ENCODE results near the gene HELZ. TPM values are rescaled to one million over a fixed set of nuclear protein-coding genes. Genes with fewer than 3 reads are reported as not detected.
"Not testable (repeated sequence)": the region's sequence is repeated elsewhere in the genome, so short reads cannot be mapped to it uniquely, and the experiment has no call there.

Gene HELZ, protein sequence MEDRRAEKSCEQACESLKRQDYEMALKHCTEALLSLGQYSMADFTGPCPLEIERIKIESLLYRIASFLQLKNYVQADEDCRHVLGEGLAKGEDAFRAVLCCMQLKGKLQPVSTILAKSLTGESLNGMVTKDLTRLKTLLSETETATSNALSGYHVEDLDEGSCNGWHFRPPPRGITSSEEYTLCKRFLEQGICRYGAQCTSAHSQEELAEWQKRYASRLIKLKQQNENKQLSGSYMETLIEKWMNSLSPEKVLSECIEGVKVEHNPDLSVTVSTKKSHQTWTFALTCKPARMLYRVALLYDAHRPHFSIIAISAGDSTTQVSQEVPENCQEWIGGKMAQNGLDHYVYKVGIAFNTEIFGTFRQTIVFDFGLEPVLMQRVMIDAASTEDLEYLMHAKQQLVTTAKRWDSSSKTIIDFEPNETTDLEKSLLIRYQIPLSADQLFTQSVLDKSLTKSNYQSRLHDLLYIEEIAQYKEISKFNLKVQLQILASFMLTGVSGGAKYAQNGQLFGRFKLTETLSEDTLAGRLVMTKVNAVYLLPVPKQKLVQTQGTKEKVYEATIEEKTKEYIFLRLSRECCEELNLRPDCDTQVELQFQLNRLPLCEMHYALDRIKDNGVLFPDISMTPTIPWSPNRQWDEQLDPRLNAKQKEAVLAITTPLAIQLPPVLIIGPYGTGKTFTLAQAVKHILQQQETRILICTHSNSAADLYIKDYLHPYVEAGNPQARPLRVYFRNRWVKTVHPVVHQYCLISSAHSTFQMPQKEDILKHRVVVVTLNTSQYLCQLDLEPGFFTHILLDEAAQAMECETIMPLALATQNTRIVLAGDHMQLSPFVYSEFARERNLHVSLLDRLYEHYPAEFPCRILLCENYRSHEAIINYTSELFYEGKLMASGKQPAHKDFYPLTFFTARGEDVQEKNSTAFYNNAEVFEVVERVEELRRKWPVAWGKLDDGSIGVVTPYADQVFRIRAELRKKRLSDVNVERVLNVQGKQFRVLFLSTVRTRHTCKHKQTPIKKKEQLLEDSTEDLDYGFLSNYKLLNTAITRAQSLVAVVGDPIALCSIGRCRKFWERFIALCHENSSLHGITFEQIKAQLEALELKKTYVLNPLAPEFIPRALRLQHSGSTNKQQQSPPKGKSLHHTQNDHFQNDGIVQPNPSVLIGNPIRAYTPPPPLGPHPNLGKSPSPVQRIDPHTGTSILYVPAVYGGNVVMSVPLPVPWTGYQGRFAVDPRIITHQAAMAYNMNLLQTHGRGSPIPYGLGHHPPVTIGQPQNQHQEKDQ (N-terminal part only)
- 10 to 100 TPM; 47.4 to 75.7 TPM for total RNA-seq
- polyA plus RNA-seq = 1 to 10 TPM; 2.8 to 3.5 TPM
- long read RNA-seq, donor 1, transcript HELZ-202 (14 exons, 1,872 nt) = major isoform, 25 of 75 reads
- long read RNA-seq, donor 1, transcript HELZ-212 (7 exons, 1,101 nt) = minor isoform, 10 of 75 reads
- long read RNA-seq, donor 1, partial matches to known transcripts = 23 of 75 reads
- long read RNA-seq, donor 1, other reads (novel, unspliced or antisense) = 17 of 75 reads
- long read RNA-seq, donor 2, partial matches to known transcripts = 9 of 23 reads
- long read RNA-seq, donor 2, other reads (novel, unspliced or antisense) = 9 of 23 reads

DNA sequence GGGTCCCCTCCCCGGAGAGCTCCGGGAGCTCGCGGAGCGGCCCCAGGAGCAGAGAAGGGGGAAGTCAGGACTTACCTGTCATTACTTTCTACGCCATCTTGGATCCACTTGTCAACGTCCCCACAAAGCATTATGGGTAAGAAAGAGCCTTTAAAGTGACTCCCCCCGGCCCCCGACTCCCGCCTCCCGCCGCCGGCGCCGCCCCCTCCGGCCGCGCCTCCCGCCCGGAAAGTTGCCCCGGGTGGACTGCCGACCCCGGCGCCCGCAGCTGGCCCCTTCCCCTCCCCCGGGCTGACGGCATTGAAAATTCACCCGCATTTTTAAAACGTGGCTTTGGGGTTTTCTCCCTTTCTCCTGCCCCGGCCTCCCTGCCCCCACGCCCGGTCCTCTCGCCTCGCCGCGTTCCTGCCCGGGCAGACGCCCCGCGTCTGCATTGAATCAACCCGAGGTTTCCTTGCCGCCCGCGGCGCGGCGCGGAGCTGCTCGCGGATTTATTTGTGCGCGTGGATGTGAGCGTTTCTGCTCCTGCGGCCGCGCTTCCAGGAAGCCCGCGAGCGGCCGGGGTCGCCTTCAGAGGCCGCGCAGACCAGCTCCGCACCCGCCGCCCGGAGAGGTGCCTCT is at the start of gene HELZ:
Gene HELZ (minus strand): TSS at position 124 of the 621 bp plus-strand sequence. CDS start 26,392 bp downstream, outside the sequence.
- 0 to 1% methylated on average over 50 to 67 of the region's 67 CpGs for WGBS, 2 donors
- ATAC-seq (ENCODE audit: low FRiP score) = peak; percentile 89
- H3K9me3 ChIP-seq (ENCODE audit: control insufficient read depth, low read length) = no peaks in the 10 kb centered on the region
- no peaks in the 10 kb centered on the region for H3K27me3 ChIP-seq (ENCODE audit: control insufficient read depth in 1 of 2, insufficient read depth in 2 of 2, low read length in 1 of 2)
- intact Hi-C loops (cut with DNase I) = loop anchor here in 1 of 2 donors (10.0 kb wide), 1 partner anchor 120 kb away; the partner anchor contains the start of gene PSMD12
- H3K36me3 ChIP-seq (ENCODE audit: control insufficient read depth in 1 of 2, insufficient read depth in 2 of 2, low read length in 1 of 2) = no peaks in the 10 kb centered on the region
- H3K27ac ChIP-seq (ENCODE audit: low read depth in 1 of 2, low read length in 2 of 2) = peak within 1 kb of the TSS in 1 of 2 donors; percentile 5
- DNase-seq = peak; percentile 86 to 91
- peak within 1 kb of the TSS; percentile 82 to 99 for H3K4me3 ChIP-seq (ENCODE audit: low read length in 2 of 2)
- no peaks in the 10 kb centered on the region for H3K4me1 ChIP-seq (ENCODE audit: control insufficient read depth in 1 of 2, insufficient read depth in 2 of 2, low read length in 2 of 2)

DNA sequence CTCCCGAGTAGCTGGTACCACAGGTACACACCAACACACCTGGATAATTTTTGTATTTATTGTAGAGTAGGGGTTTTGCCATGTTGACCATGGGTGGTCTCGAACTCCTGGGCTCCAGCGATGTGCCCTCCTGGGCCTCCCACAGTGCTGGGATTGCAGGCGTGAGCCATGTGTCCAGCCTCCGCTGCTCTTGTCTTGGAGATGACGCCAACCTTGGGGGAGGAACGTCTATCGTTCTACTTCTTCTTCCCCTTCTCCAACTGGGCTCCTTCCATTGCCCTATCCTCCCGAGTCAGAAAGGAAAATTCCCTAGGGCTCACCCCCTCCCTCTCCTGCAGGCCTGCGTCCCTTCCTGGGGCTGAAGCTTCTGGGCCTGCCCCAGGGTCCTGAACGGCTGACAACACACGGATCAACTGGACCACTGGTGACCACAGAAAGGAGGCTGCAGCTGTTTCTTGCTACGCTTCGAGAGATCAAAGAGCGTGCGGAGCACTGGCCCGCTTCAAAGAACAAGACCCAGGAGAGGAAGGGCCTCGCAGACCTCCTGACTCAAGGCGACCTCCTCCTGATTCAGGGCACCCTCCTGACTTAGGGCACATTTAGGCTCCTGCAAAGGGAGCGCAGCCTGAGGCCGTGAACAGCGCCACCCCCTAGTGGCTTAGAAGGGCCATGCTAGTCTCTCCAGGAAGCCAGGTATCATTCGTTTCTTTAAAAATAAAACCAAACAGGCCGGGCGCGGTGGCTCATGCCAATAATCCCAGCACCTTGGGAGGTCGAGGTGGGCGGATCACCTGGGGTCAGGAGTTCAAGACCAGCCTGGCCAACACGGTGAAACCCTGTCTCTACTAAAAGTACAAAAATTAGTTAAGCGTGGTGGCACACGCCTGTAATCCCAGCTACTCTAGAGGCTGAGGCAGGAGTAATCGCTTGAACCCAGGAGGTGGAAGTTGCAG is 48.5 kb upstream of the HELZ start:
- 57% methylated on average over 31 to 32 of the region's 32 CpGs for WGBS, 2 donors
- Histone ChIP-seq H3K4me1 (ENCODE audit: control insufficient read depth in 1 of 2, insufficient read depth in 2 of 2, low read length in 2 of 2) (no peaks in the 10 kb centered on the region), H3K27me3 (ENCODE audit: control insufficient read depth in 1 of 2, insufficient read depth in 2 of 2, low read length in 1 of 2) (no peaks in the 10 kb centered on the region), H3K36me3 (ENCODE audit: control insufficient read depth in 1 of 2, insufficient read depth in 2 of 2, low read length in 1 of 2) (no peaks in the 10 kb centered on the region), H3K9me3 (ENCODE audit: control insufficient read depth, low read length) (no peaks in the 10 kb centered on the region), H3K27ac (ENCODE audit: low read depth in 1 of 2, low read length in 2 of 2) (no peak overlapping the region), H3K4me3 (ENCODE audit: low read length in 2 of 2) (no peak overlapping the region)
- peak; percentile 80 to 83 for DNase-seq
- peak; percentile 62 for ATAC-seq (ENCODE audit: low FRiP score)
- intact Hi-C loops (cut with DNase I) = loop anchor here in 1 of 2 donors (5.0 kb wide), 1 partner anchor 576 kb away; no protein-coding TSS in a partner anchor

DNA sequence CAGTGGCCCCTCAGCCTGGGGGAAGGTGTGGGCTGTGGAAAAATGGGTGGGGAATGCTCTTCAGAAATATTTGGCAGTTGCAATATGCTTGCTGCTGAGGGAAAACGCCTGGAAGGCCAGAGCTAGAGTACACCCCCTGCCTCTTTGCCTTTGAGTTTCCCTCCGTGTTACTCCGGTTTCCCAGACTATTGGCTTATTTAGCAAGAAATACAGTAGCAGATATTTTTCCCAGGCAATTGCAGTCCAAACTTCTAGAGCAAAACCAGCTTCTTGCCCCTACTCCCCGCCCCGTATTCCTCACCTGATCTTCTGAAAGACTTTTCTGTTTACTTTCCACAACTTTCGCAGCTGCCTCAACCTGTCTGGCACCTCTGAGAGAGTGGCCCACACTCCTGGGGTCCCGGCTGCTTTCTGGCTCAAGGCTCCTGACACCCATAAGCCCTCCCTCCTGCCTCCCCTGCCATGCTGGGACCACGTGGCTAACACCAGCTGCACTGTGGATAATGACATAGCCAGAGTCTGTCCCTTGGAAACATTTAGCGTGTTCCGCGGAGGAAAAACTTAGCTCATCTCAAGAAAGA is 45.8 kb upstream of the HELZ start:
- 77 to 78% methylated on average over 11 of the region's 11 CpGs for WGBS, 2 donors
- no peak for ATAC-seq (ENCODE audit: low FRiP score)
- no peak overlapping the region for H3K27ac ChIP-seq (ENCODE audit: low read depth in 1 of 2, low read length in 2 of 2)
- intact Hi-C loops (cut with DNase I) = loop anchor here in 1 of 2 donors (5.0 kb wide), 1 partner anchor 574 kb away; no protein-coding TSS in a partner anchor
- H3K4me1 ChIP-seq (ENCODE audit: control insufficient read depth in 1 of 2, insufficient read depth in 2 of 2, low read length in 2 of 2) = no peaks in the 10 kb centered on the region
- no peak overlapping the region for H3K4me3 ChIP-seq (ENCODE audit: low read length in 2 of 2)
- no peaks in the 10 kb centered on the region for H3K27me3 ChIP-seq (ENCODE audit: control insufficient read depth in 1 of 2, insufficient read depth in 2 of 2, low read length in 1 of 2)
- DNase-seq = no peak
- no peaks in the 10 kb centered on the region for H3K36me3 ChIP-seq (ENCODE audit: control insufficient read depth in 1 of 2, insufficient read depth in 2 of 2, low read length in 1 of 2)
- no peaks in the 10 kb centered on the region for H3K9me3 ChIP-seq (ENCODE audit: control insufficient read depth, low read length)

DNA sequence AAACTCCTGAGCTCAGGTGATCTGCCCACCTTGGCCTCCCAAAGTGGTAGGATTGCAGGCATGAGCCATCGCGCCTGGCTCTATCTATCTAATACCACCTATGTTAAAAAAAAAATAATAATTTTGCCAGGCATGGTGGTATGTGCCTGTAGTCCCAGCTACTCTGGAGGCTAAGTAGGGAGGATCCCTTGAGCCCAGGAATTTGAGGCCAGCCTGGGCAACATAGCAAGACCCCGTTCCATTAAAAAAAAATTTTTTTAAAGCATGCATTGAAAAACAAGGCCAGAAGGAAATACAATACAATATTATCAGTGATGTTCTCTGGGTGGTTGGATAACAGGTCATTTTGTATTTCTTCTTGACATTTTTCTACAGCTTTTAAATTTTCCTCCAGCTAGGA is 45.2 kb upstream of the HELZ start:
- Histone ChIP-seq H3K9me3 (ENCODE audit: control insufficient read depth, low read length) (no peaks in the 10 kb centered on the region), H3K27ac (ENCODE audit: low read depth in 1 of 2, low read length in 2 of 2) (no peak overlapping the region), H3K4me3 (ENCODE audit: low read length in 2 of 2) (no peak overlapping the region), H3K4me1 (ENCODE audit: control insufficient read depth in 1 of 2, insufficient read depth in 2 of 2, low read length in 2 of 2) (no peaks in the 10 kb centered on the region), H3K36me3 (ENCODE audit: control insufficient read depth in 1 of 2, insufficient read depth in 2 of 2, low read length in 1 of 2) (no peaks in the 10 kb centered on the region), H3K27me3 (ENCODE audit: control insufficient read depth in 1 of 2, insufficient read depth in 2 of 2, low read length in 1 of 2) (no peaks in the 10 kb centered on the region)
- DNase-seq = no peak
- intact Hi-C loops (cut with DNase I) = loop anchor here in 1 of 2 donors (5.0 kb wide), 1 partner anchor 573 kb away; no protein-coding TSS in a partner anchor
- 76 to 82% methylated on average over 3 of the region's 3 CpGs for WGBS, 2 donors
- no peak for ATAC-seq (ENCODE audit: low FRiP score)

DNA sequence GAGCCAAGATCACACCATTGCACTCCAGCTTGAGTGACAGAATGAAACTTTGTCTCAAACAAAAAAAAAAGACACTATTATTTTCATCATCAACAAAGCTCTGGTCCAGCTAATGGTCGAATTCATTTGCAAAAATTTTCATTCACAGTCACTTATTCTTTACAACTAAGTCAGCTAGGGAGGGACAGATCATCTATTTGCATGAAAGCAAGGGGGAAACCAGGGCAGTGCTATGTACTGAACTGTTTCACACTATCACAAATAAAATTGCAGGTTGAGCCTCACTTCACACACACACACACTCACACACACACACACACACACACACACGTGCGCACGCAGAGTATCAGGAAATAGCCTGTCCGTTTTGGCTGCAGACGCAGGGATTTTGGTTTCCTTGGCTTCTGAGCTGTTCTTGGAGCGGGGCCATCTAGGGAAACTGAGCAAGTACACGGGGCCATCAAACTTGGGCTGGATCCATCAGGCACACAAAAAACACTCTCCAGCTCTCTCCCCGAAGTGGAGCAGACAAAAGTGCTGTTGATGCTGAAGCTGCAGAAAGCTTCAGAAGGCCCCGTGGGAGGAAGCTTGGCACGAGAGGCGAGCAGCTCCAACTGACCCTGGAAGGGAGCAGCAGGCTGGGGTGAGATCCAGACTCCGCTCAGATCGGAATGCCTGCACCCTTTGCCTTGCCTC is 44.3 kb upstream of the HELZ start:
- H3K27me3 ChIP-seq (ENCODE audit: control insufficient read depth in 1 of 2, insufficient read depth in 2 of 2, low read length in 1 of 2) = no peaks in the 10 kb centered on the region
- no peak overlapping the region for H3K4me3 ChIP-seq (ENCODE audit: low read length in 2 of 2)
- no peaks in the 10 kb centered on the region for H3K4me1 ChIP-seq (ENCODE audit: control insufficient read depth in 1 of 2, insufficient read depth in 2 of 2, low read length in 2 of 2)
- intact Hi-C loops (cut with DNase I) = no loop called here
- ATAC-seq (ENCODE audit: low FRiP score) (peak; percentile 90), DNase-seq (peak; percentile 86 to 87)
- WGBS, 2 donors = 1 to 2% methylated on average over 14 of the region's 14 CpGs
- H3K27ac ChIP-seq (ENCODE audit: low read depth in 1 of 2, low read length in 2 of 2) = no peak overlapping the region
- H3K36me3 ChIP-seq (ENCODE audit: control insufficient read depth in 1 of 2, insufficient read depth in 2 of 2, low read length in 1 of 2) = no peaks in the 10 kb centered on the region
- no peaks in the 10 kb centered on the region for H3K9me3 ChIP-seq (ENCODE audit: control insufficient read depth, low read length)

DNA sequence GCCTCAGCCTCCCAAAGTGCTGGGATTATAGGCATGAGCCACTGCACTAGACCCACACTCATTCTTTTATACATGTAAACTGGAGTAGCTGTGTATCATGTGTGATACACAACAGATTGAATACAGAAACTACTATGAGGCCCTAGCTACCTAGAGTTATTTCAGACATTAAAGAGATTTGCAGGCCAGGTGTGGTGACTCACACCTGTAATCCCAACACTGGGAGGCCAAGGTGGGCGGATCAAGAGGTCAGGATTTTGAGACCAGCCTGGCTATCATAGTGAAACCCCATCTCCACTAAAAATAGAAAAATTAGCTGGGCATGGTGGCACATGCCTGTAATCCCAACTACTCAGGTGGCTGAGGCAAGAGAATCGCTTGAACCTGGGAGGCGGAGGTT is 41.8 kb upstream of the HELZ start:
- H3K4me1 ChIP-seq (ENCODE audit: control insufficient read depth in 1 of 2, insufficient read depth in 2 of 2, low read length in 2 of 2) = not testable (repeated sequence)

More for the DNA sequence above, 41.8 kb upstream of the HELZ start:
- H3K27me3 ChIP-seq (ENCODE audit: control insufficient read depth in 1 of 2, insufficient read depth in 2 of 2, low read length in 1 of 2); intact Hi-C loops (cut with DNase I); H3K36me3 ChIP-seq (ENCODE audit: control insufficient read depth in 1 of 2, insufficient read depth in 2 of 2, low read length in 1 of 2); H3K4me3 ChIP-seq (ENCODE audit: low read length in 2 of 2); DNase-seq; H3K27ac ChIP-seq (ENCODE audit: low read depth in 1 of 2, low read length in 2 of 2); H3K9me3 ChIP-seq (ENCODE audit: control insufficient read depth, low read length); ATAC-seq (ENCODE audit: low FRiP score): not testable (repeated sequence)
- WGBS, 2 donors = 78 to 96% methylated on average over 3 of the region's 3 CpGs

Data from aorta (tissue), 5 donors.